Astrocyte of the hippocampus (primary cell): ENCODE results near the gene ZNF397.

Source experiments
- DNase-seq: peaks from one replicate; pipeline ENCODE4 v3.0.0; 2011; ENCODE audit warnings: low read depth, low spot score

The ZNF397 gene

DNA sequence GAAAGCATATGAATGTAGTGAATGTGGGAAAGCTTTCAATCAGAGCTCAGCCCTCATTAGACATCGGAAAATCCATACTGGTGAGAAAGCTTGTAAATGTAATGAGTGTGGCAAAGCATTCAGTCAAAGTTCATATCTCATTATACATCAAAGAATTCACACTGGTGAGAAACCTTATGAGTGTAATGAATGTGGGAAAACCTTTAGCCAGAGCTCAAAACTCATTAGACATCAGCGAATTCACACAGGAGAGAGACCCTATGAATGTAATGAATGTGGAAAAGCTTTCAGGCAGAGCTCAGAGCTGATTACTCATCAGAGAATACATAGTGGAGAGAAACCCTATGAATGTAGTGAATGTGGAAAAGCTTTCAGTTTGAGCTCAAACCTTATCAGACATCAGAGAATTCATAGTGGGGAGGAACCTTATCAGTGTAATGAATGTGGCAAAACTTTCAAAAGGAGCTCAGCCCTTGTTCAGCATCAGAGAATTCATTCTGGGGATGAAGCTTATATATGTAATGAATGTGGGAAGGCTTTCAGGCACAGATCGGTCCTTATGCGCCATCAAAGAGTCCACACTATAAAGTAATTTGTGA lies 5.0 kb downstream of the ZNF397 start:
- DNase-seq: no peak

DNA sequence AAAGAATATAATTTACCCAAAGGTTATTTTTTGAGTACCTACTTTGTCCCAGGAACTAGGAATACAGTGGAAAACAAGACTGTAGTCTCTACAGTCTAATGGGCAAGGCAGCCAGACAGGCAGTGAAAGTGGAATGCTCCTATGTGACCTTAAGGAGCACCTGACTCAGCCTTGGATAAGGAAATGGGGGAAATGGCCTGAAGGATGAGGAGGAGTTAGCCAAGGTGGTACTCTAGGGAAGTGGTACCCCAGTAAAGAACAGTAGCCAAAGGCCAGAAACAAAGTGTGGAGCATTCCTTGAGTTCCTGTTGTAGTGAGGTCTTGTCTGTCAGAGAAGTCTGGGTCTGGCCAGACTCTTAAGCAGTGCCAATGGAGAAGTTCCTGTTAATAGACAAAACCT lies 6.0 kb downstream of the ZNF397 start:
- DNase-seq: no peak

DNA sequence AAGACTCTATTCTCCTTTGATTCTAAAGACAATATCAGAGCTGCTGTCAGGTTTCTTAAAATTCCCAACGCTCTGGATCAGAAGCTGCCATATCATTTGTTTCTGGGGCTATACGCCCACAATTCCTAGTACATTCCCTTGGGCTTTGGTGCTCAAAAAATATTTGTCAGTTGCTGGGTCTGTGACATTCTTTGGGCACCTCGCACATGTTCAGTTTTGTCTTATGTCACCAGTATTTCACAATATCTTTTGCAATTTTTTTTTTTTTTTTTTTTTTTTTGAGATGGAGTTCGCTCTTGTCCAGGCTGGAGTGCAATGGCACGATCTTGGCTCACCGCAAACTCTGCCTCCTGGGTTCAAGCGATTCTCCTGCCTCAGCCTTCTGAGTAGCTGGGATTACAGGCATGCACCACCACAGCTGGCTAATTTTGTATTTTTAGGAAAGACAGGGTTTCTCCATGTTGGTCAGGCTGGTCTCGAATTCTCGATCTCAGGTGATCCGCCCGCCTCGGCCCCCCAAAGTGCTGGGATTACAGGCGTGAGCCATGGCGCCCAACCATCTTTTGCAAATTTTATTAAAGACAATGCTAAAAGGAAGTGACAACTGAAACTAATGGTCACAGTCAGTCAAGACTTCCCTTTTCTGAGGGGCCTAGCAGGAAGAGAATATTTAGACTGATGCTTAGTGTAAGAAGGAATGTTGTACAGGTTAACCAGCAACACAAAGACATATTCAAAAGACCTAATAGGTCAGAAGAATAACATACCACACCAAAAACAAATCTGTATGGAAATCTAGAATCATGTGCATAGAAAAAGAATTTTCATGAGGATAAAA lies 6.8 kb downstream of the ZNF397 start:
- DNase-seq: no peak

DNA sequence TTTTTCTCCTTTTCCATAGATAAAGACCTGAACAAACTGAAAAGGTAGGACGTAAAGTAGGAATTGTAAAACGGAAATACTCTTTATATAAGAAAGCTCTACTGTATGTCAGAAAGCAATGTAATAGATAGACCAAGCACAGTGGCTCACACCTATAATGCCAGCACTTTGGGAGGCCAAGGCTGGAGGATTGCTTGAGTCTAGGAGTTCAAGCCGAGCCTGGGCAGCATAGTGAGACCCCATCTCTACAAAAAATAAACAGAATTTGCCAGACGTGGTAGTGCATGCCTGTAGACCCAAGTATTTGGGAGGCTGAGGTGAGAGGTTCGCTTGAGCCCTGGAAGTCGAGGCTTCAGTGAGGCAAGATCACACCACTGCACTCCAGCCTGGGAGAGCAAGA lies 7.6 kb downstream of the ZNF397 start:
- no peak for DNase-seq

DNA sequence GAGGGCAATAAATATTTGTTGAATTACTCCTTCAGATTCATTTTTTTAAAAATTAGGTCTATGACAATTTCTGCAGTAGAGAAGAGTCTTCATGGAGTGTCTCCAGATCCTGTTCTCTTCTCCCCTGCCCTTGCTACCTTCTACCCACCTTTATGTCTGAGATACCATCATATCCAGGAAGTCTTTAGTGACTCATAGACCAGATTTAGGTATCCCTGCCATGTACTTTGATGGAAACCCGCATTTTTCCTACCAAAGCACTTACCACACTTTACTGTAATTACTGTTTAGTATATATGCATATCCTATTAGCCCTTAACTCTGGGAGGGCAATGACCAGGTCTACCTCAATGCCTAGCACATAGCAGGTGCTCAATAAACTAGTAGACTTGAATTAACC lies 11.6 kb downstream of the ZNF397 start:
- DNase-seq: no peak

DNA sequence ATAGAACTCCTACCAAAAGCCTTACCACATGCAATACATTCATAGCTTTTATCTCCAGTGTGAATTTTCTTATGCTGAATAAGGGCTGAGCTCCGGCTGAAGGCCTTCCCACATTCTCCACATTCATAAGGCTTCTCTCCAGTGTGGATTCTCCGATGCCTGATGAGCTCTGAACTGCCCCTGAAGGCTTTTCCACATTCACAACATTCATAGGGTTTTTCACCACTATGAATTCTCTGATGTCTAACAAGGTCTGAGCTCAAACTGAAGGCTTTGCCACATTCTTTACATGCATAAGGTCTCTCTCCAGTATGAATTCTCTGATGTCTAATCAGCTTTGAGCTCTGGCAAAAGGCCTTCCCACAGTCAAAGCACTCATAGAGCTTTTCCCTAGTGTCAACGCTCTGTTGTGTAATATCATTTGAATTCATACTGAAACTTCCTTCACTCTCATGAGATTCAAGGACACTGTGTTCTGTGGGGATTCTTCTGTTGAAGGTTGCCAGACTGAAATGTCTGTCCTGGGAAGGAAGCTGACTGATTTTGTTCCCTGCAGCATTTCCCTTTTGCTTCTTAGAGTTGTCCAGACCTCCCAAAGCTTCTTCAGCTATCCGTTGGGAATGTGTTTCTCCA lies 12.9 kb downstream of the ZNF397 start:
- no peak for DNase-seq

DNA sequence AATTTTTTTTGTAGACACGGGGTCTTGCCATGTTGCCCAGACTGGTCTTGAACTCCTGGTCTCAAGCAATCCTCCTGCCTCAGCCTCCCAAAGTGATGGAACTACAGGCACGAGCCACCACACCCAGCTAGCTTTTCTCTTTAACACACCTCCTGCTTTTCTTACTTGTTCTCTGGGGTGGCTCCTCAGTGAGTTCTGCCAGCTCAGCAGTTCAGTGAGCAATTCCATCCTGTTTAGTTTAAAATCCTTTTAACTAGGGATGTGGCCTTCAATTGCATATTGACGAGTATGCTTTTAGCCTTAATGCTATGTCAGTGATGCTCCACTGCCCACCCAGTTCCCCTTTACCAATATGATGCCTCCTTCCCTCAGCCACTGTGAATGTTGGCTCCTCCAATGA lies 16.1 kb downstream of the ZNF397 start:
- no peak for DNase-seq

DNA sequence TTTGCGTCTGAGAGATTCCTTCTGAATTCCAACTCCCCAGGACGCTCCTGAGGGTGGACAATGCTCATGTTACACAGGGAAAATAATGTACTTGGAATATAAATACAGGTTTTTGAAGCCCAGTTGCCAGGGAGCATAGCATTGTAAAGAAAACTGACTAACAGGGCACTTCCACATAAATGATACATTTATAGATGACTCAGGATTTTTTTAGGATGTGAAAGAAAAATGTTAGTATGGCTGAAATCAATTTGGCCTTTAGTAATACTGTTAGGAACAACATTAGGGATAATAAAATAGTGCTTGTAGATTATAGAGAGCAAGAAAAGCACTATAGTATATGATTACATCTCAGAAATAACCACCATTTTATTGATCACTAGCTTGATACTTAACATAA lies 23.6 kb downstream of the ZNF397 start:
- DNase-seq: no peak

DNA sequence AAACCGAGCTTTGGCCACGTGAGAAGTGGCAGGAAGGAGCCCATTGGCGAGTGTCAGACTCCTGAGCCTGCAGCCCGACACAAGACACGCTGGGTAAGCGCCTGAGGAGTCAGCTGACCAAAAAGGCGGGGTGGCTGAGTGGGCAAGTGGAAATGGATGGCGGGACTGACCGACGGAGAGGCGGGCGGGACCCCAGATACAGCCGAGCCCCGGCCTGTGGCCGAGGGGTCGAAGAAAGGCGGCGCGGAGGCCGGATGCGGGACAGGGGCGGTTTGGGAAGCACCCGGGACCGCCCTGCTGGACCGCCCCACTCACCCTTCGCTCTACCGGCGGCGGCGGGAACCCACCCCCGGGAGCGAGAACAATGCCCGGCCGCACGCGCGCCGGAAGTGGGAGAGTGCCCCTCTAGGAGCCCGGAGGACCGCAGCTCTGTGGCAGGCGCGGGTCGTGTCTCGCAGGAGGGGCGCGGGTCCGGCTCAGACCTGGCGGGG lies 26.4 kb downstream of the ZNF397 start:
- DNase-seq: peak; percentile 81

DNA sequence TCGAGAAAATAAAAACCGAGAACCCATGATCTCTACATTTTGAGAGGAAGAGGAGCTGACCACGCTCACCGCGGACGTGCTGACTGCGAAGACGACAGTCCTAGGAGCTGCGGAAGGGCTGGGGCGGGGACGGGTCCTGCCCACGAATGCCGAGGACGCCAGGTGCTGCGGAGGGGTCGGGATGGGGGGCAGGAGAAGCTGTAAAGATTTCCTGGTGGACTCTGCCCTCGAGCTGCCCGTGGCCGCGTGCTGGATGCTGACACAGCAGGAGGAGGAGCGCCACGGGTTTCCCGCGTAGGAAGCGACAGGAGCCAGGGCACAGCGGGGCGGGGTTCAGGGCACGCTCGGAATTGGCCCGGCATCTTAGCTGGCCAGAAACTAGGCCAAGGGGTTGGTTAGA lies 27.0 kb downstream of the ZNF397 start:
- DNase-seq: peak; percentile 7

DNA sequence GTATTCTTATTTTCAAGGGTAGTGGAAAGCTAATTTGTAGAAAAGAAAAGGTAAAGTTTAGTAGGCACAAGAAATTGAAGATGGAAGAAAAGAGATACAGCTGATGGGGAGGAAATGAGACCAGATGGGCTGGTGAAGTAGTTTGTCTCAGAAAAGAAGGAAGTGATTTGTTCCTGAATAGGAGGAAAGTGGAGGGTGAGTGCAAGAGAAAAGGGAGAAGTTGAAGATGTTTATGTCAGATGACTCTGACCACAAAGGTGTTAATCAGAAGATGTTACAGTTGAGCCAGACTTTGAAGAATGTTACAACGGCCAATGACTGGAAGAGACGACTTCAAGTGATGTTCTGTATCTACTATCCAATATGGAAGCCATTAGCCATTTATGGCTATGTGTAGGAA lies 28.0 kb downstream of the ZNF397 start:
- no peak for DNase-seq

DNA sequence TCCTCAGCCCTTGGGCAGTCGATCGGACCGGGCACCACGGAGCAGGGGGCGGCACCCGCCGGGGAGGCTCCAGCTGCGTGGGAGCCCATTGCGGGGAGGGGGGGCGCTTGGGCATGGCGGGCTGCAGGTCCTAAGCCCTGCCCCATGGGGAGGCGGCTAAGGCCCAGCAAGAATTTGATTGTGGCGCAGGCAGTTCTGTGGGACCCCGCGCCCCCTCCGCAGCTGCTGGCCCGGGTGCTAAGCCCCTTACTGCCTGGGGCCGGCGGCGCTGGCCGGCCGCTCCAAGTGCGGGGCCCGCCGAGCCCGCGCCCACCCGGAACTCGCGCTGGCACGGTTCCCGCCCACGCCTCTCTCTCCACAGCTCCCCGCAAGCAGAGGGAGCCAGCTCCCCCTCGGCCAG lies 30.8 kb downstream of the ZNF397 start:
- DNase-seq: no peak

DNA sequence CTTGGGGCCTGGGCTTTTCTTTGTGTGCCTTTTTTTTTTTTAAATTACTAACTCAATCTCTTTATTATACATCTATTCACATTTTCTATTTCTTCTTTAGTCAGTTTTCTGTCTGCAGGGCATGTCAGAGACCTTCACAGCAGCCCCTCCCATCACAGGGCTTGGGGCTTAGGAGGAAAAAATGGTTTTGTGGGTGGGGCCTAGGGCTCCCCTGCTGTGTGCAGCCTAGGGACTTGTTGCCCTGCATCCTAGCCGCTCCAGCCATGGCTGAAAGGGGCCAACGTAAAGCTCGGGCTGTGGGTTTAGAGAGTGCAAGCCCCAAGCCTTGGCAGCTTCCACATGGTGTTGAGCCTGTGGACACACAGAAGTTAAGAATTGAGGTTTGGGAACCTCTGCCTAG lies 35.4 kb downstream of the ZNF397 start:
- no peak for DNase-seq

DNA sequence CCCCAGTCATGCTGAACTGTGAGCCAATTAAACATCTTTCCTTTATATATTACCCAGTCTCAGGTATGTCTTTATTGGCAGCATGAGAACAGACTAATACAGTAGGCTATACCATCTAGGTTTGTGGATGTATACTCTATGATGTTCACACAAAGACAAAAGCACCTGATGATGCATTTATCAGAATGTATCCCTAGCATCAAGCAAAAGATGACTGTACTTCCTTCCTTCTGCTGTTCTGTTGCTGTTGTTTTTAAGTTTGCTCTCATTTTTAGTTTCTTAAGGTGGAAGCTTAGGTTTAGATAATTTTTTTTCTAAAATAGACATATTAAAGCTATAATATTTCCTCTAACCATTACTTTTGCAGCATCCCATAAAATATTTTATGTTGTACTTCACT lies 36.8 kb downstream of the ZNF397 start:
- DNase-seq: no peak

DNA sequence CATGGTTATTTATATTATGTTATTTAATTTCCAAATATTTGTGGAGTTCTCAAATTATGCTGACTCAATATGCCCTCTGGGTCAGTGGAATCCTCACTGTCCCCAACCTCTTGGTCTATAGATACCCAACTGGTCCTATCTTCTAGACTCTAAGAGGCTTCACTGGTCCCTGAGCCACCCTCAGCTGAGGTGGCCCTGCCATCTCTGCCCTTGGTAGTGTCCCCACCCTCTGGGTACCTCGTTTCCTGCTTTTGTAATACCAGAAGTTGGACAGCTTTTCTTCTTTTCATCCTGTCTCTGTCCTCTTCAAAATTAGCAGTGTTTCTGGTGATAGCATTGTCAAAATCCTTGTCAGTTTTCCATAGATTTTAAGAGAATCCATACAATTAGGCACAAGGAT lies 37.3 kb downstream of the ZNF397 start:
- DNase-seq: no peak

DNA sequence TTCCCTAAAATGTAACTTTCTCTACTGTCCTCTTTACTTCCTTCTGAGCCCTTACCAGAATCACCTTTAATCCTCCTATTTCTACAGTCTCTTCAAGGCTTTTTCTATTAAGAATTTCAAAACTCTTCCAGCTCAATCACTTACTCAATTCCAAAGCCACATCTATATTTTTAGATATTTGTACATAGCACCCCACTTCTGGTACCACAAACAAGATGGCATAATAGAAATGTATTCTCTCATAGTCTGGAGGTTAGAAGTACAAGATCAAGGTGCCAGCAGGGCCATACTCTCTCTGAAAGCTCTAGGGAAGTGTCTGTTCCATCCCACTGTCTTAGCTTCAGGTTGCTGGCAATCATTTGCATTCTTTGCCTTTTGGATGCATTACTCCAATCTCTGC lies 38.1 kb downstream of the ZNF397 start:
- no peak for DNase-seq

DNA sequence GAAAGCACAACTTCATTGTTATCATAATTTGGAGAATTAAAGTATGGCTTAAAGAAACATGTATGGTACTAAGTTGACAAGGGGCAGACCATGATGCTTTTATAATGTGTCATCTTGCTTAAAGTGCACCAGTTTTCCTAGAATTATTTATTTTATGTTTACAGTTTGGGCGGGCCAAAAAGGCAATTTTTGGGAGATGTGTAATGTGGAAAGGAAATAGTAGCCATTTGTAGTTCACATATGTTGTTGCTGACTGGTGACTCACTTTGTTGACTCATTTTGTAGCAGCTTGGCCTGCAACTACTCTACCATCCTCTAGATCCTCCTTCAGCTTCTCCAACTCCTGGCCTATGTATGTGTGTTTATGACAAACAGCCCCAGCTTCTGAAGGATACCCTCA lies 41.5 kb downstream of the ZNF397 start:
- DNase-seq: peak; percentile 32

DNA sequence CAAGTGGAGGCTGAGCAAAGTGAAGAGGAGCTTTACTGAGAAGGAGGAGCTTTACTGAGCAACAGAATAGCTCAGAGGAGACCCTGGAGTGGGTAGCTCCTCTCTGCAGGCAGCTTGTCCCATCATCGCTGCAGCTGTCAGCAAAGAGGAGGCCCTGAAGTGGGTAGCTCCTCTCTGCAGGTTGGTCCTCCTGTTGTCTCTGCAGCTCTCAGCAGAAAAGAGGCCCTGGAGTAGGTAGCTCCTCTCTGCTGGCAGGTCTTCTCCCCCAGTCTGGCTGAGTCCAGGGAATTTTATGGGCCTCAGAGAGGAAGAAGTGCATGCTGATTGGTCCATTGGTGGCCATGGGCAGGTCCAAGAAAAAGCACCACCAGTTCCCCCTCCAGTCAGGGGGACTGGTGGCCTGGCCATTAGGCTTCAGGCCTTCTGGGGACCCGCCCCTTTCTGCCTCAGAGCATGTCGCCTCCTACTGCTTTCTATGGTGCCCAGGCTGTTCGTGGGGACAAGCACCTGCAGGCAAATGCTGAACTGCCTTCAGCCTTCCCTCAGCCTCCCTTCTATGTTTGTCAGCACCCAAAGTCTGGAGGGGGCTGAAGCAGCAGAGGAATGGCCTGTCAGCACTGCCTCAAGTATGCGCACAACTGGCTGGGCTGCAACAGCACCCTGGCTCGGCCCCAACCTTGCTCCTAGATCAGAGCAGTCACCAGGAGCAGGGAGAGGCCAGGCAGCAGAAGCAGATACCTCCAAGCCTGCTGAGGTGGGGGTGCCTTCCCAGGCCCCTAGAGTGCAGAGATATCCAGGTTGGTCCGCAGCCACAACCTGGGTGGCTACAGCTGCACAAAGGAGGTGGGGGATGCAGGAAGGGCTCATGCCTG lies 43.3 kb downstream of the ZNF397 start:
- no peak for DNase-seq

DNA sequence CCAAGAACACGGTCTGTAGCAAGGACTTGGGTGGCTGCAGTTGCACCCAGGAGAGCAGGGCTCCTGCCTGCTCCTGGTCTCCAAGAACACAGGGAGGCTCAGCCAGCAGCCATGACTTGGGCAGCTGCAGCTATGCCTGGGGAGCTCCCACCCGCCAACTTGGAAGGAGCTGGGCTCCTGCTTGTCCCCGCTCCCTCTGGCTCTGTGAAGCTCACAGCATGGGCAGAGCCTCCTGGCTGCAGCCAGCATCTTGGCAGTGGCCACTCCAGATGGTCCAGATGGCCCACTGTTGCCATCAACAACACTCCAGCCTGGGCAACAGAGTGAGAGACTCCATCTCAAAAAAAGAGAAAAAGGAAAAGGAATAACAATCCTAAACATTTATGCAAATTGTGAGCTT lies 44.0 kb downstream of the ZNF397 start:
- no peak for DNase-seq

DNA sequence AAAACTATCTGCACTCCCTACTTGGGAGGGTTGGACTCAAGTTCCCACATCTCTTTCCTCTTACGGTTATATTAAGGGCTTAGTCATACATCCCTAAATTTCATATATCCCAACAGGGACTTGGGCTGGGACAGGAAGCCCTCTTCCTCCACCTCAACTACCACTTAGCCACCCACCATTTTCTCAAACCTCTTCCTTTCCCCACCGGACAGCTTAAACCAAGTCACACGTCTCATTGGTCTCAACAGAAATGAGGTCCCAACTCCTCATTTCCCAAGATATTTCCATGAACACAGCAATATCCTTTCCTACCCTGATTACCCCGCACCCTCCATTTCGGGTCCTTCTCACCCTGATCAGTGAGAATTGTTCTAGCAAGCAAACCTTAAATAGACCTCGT lies 48.5 kb downstream of the ZNF397 start:
- DNase-seq: no peak

DNA sequence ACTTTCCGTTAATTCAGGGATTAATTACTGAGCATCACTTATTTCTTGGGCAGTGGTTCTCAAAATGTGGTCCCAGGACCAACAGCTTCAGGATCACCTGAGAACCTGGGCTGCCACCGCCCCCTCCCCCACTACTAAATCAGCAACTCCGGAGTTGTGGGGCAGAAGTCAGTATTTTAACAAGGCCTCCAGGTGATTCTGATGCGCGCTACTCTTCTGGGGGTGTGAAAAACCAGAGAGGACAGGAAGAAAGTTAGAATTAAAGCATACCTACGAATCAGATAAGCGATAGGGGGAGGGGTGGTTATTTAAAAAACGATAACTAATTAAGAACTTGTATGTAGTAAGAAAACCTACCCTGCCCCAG lies 48.9 kb downstream of the ZNF397 start:
- no peak for DNase-seq
